IMR-90 (cell line): ENCODE measurements around the gene ACBD7. TPM values are rescaled to one million over a fixed set of nuclear protein-coding genes. Genes with fewer than 3 reads are reported as not detected.

Experiments
- ATAC-seq: fragments of 200-7000 bp; cut with Tn5 transposase; 2 replicates; pipeline ENCODE4 v1.9.1; 2020; ENCODE audit warnings: low read depth, mild to moderate bottlenecking, moderate library complexity
- BruUV-seq: library from RNA; stranded (reverse); fragments of 400-500 nt; replicated peaks from 2 replicates; lab custom pipeline; 2021; lab: Mats Ljungman, UMichigan
- CTCF ChIA-PET: fragments of 300-600 bp; formaldehyde crosslinking; extraction: SDS; loops from one replicate; lab custom pipeline; 2021; ENCODE audit warnings: antibody characterized with exemption; lab: Yijun Ruan, JAX
- POLR2A ChIA-PET: fragments of 300-600 bp; sonication (Branson Sonifier 250); formaldehyde crosslinking; loops from one replicate; lab custom pipeline; 2022; ENCODE audit warnings: antibody characterized with exemption; ENCODE audit not compliant: unreplicated experiment; lab: Charles Lee
- DNase-seq: peaks from one replicate; pipeline ENCODE4 v3.0.0; 2013
- H2AFZ ChIP-seq: replicated peaks from 2 replicates; pipeline ENCODE3; 2013; ENCODE audit warnings: low read length, mild to moderate bottlenecking; ENCODE audit not compliant: poor library complexity
- H2AK5ac ChIP-seq: 2 replicates; pipeline ENCODE4 v1.6.1; 2013; ENCODE audit warnings: low read depth, low read length, inconsistent platforms
- H2AK9ac ChIP-seq: replicated peaks from 2 replicates; pipeline ENCODE3; 2013; ENCODE audit warnings: mild to moderate bottlenecking, low read depth, low read length, moderate library complexity; ENCODE audit not compliant: poor library complexity
- H2BK120ac ChIP-seq: 2 replicates; pipeline ENCODE4 v1.6.1; 2013; ENCODE audit warnings: low read depth, low read length, inconsistent platforms
- H2BK15ac ChIP-seq: 3 replicates; pipeline ENCODE4 v1.6.1; 2013; ENCODE audit warnings: low read depth, low read length, inconsistent platforms
- H2BK20ac ChIP-seq: 2 replicates; pipeline ENCODE4 v1.6.1; 2013; ENCODE audit warnings: low read depth, mild to moderate bottlenecking, inconsistent platforms, low read length, moderate library complexity
- H2BK5ac ChIP-seq: 2 replicates; pipeline ENCODE4 v1.6.1; 2013; ENCODE audit warnings: mild to moderate bottlenecking, low read depth, low read length, inconsistent platforms; ENCODE audit not compliant: poor library complexity, severe bottlenecking
- H3K14ac ChIP-seq: replicated peaks from 2 replicates; pipeline ENCODE4 v1.6.1; 2013; ENCODE audit warnings: low read depth, low read length, inconsistent platforms
- H3K18ac ChIP-seq: 2 replicates; pipeline ENCODE4 v1.6.1; 2013; ENCODE audit warnings: low read depth, low read length, control low read depth
- H3K23ac ChIP-seq: 2 replicates; pipeline ENCODE4 v1.6.1; 2013; ENCODE audit warnings: low read depth, low read length, inconsistent platforms
- H3K27ac ChIP-seq: 2 replicates; pipeline ENCODE4 v1.5.1; 2013; ENCODE audit warnings: mild to moderate bottlenecking, control low read depth, low read length; ENCODE audit not compliant: insufficient read depth
- H3K27me3 ChIP-seq: 2 replicates; pipeline ENCODE4 v1.6.1; 2013; ENCODE audit warnings: low read length; ENCODE audit not compliant: control insufficient read depth, insufficient read depth
- H3K36me3 ChIP-seq: 2 replicates; pipeline ENCODE4 v1.6.1; 2013; ENCODE audit warnings: low read length, mixed read lengths; ENCODE audit not compliant: control insufficient read depth, insufficient read depth
- H3K4ac ChIP-seq: 2 replicates; pipeline ENCODE4 v1.6.1; 2013; ENCODE audit warnings: low read depth, low read length, inconsistent platforms
- H3K4me1 ChIP-seq: 2 replicates; pipeline ENCODE4 v1.6.1; 2013; ENCODE audit warnings: low read length, mixed read lengths; ENCODE audit not compliant: control insufficient read depth, insufficient read depth
- H3K4me2 ChIP-seq: 2 replicates; pipeline ENCODE4 v1.6.1; 2013; ENCODE audit warnings: low read depth, mild to moderate bottlenecking, control low read depth, low read length, moderate library complexity
- H3K4me3 ChIP-seq: 2 replicates; pipeline ENCODE4 v1.5.1; 2013; ENCODE audit warnings: low read depth, mild to moderate bottlenecking, control low read depth, low read length, moderate library complexity; ENCODE audit not compliant: insufficient read depth
- H3K56ac ChIP-seq: 2 replicates; pipeline ENCODE4 v1.6.1; 2013; ENCODE audit warnings: low read length, inconsistent platforms; ENCODE audit not compliant: insufficient read depth; ENCODE audit errors: extremely low read depth
- H3K79me1 ChIP-seq, 2 experiments: 2 replicates each; pipeline ENCODE4 v1.6.1; 2013; ENCODE audit warnings: low read length in 2 of 2, inconsistent platforms in 1 of 2, low read depth in 1 of 2
- H3K9ac ChIP-seq: 2 replicates; pipeline ENCODE4 v1.6.1; 2013; ENCODE audit warnings: low read depth, low read length, control low read depth
- H3K9me1 ChIP-seq: 2 replicates; pipeline ENCODE4 v1.6.1; 2013; ENCODE audit warnings: low read length, inconsistent platforms; ENCODE audit not compliant: insufficient read depth
- H3K9me3 ChIP-seq: 2 replicates; pipeline ENCODE4 v1.6.1; 2013; ENCODE audit warnings: low read length; ENCODE audit not compliant: control insufficient read depth, insufficient read depth
- H4K20me1 ChIP-seq: 2 replicates; pipeline ENCODE4 v1.6.1; 2013; ENCODE audit warnings: low read length, inconsistent platforms; ENCODE audit not compliant: insufficient read depth
- H4K5ac ChIP-seq: 2 replicates; pipeline ENCODE4 v1.6.1; 2013; ENCODE audit warnings: mild to moderate bottlenecking, low read depth, low read length, control low read depth
- H4K8ac ChIP-seq, 2 experiments: 2 replicates each; pipeline ENCODE4 v1.6.1; 2013; ENCODE audit warnings: low read depth in 2 of 2, low read length in 2 of 2, control low read depth in 1 of 2, inconsistent platforms in 1 of 2
- H4K91ac ChIP-seq: 2 replicates; pipeline ENCODE4 v1.6.1; 2013; ENCODE audit warnings: low read depth, low read length, inconsistent platforms; ENCODE audit not compliant: insufficient read depth
- CHD1 ChIP-seq: IDR thresholded peaks from 2 replicates; pipeline ENCODE4 v1.6.1; 2012; ENCODE audit warnings: low read depth, low read length, improper control_type of control experiment
- MAZ ChIP-seq: IDR thresholded peaks from 2 replicates; pipeline ENCODE4 v1.6.1; 2012; ENCODE audit warnings: low read depth, mild to moderate bottlenecking, low read length, improper control_type of control experiment, moderate library complexity, borderline replicate concordance
- WGBS, 2 experiments: methylation state at CpG; one replicate each; pipeline versions ENCODE4 v1.1.5 to v1.1.7; 2013; ENCODE audit warnings: missing lambda C conversion rate in 2 of 2; ENCODE audit not compliant: insufficient read length in 1 of 2; ENCODE audit errors: extremely low coverage in 2 of 2; 5-methylcytosine and 5-hydroxymethylcytosine counted together
- dilution Hi-C: fragments of 300-500 bp; cut with HindIII; formaldehyde crosslinking; loops from one replicate; pipeline ENCODE4 v1.14.3; 2018; ENCODE audit warnings: low sequenced_read_pairs; ENCODE audit not compliant: unreplicated experiment
- in situ Hi-C: fragments of 300-500 bp; cut with MboI; formaldehyde crosslinking; loops from 3 replicates; pipeline ENCODE4 v1.14.3; 2019; ENCODE audit warnings: low sequenced_read_pairs, inconsistent platforms, mixed read lengths
- intact Hi-C: fragments of 100-400 bp; cut with micrococcal nuclease; formaldehyde crosslinking; loops from 2 replicates; pipeline ENCODE4 v1.10.0; 2022
- polyA plus RNA-seq, 3 experiments: library from polyadenylated mRNA; depleted of rRNA; stranded (reverse); fragments of >200 nt; gene quantifications; 2 replicates each; pipeline ENCODE4 v1.2.3, GENCODE V29; 2012; ENCODE audit warnings: low replicate concordance in 1 of 3
- total RNA-seq: library from RNA; depleted of rRNA; stranded (reverse); fragments of >200 nt; gene quantifications from 2 replicates; pipeline ENCODE4 v1.2.3, GENCODE V29; 2012

ACBD7 gene
- total and polyA plus RNA-seq, 2 of the 4 experiments (the other 2 are of a cell fraction), result 0.29 to 0.54 TPM

GRCh38 chr10:15084502-15084922 lies 4.1 kb downstream of the ACBD7 start:
- Histone ChIP-seq H3K18ac (no peak overlapping the region), H4K8ac (peak overlapping the region; percentile 41 to 73; a peak in 3 of 4 replicates), H4K20me1 (no peaks in the 10 kb centered on the region), H3K4ac (peak overlapping the region; percentile 66; the same call in 1 of the 2 replicates), H2AFZ (peak overlapping the region; percentile 85), H2BK120ac (no peak overlapping the region), H3K4me3 (peak overlapping the region; percentile 35), H4K5ac (peak overlapping the region; percentile 22), H2BK20ac (no peak overlapping the region), H2BK15ac (no peak overlapping the region), H3K56ac (no peak overlapping the region), H3K4me1 (peaks cover 5% of the 10 kb centered on the region; the same call in 1 of the 2 replicates), H2AK5ac (no peak overlapping the region), H3K4me2 (peak overlapping the region; percentile 45), H3K14ac (peak overlapping the region; percentile 40; the same call in 1 of the 2 replicates), H3K27ac (peak overlapping the region; percentile 1; the same call in 1 of the 2 replicates), H3K79me1 (no peaks in the 10 kb centered on the region), H2BK5ac (no peak overlapping the region), H3K9me3 (no peaks in the 10 kb centered on the region), H3K9ac (0 out of 2 replicates have a peak overlapping the region, but pooled peaks have one; percentile 53), H3K9me1 (0 out of 2 replicates have a peak, but pooled peaks cover 2% of the 10 kb centered on the region), H3K23ac (0 out of 2 replicates have a peak overlapping the region, but pooled peaks have one; percentile 18), H4K91ac (0 out of 2 replicates have a peak overlapping the region, but pooled peaks have one; percentile 31), H3K36me3 (no peaks in the 10 kb centered on the region), H2AK9ac (no peak overlapping the region), H3K27me3 (no peaks in the 10 kb centered on the region)
- TF ChIP-seq CHD1, result no peak
- peak; percentile 91 for TF ChIP-seq MAZ
- 55% methylated on average over 2 of the region's 7 CpGs; no CpG with 5 or more reads in 1 of the 2 experiments for WGBS, 2 experiments
- no TSS peak for BruUV-seq
- CTCF ChIA-PET, result no interaction called here
- dilution Hi-C loops, result no loop called here
- DNase-seq, result peak; percentile 92
- in situ Hi-C loops, result loop anchor here (25.0 kb wide), 1 partner anchor 572 kb away; no protein-coding TSS in a partner anchor
- peak; percentile 86 for ATAC-seq
- intact Hi-C loops, result no loop called here
- POLR2A ChIA-PET, result no interaction called here
